ENCODE measurements around the gene LLCFC1.

LLCFC1 gene

GRCh38 chr7:142963993-142964392 is 24.7 kb downstream of the LLCFC1 start:
- no peak for TF ChIP-seq CREB5 (CRISPR knock-in tag; IDR thresholded peaks at IDR 0.05; ENCODE audit: low read depth)
- no peak for TF ChIP-seq ZNF70 (CRISPR knock-in tag; IDR thresholded peaks at IDR 0.05)
- no peak for TF ChIP-seq ZNF8 (CRISPR knock-in tag; IDR thresholded peaks at IDR 0.05)
- no peak for TF ChIP-seq ZNF565 (CRISPR knock-in tag; conservative IDR thresholded peaks at IDR 0.05; ENCODE audit: low read depth)
- TF ChIP-seq TCF4 (CRISPR knock-in tag; IDR thresholded peaks at IDR 0.05; ENCODE audit: borderline replicate concordance): no peak
- TF ChIP-seq ZFP3 (CRISPR knock-in tag; IDR thresholded peaks at IDR 0.05): no peak
- no peak for TF ChIP-seq CSRNP3 (CRISPR knock-in tag; IDR thresholded peaks at IDR 0.05)
- no peak for TF ChIP-seq RARB (CRISPR knock-in tag; IDR thresholded peaks at IDR 0.05)
- no peak for ATAC-seq

- no peak for TF ChIP-seq CSDC2 (CRISPR knock-in tag; IDR thresholded peaks at IDR 0.05)
- ATAC-seq: no peak
These were observed 25.4 kb downstream of the LLCFC1 start for GRCh38 chr7:142964502-142965246.

- TF ChIP-seq ZNF565 (CRISPR knock-in tag; conservative IDR thresholded peaks at IDR 0.05; ENCODE audit: low read depth): no peak
- no peak for TF ChIP-seq RARB (CRISPR knock-in tag; IDR thresholded peaks at IDR 0.05)
- TF ChIP-seq ZNF70 (CRISPR knock-in tag; IDR thresholded peaks at IDR 0.05): no peak
- no peak for TF ChIP-seq ESRRG (CRISPR knock-in tag; IDR thresholded peaks at IDR 0.05)
- no peak for TF ChIP-seq ARNTL (CRISPR knock-in tag; IDR thresholded peaks at IDR 0.05; ENCODE audit: borderline replicate concordance, low read depth)
- TF ChIP-seq GLIS3 (CRISPR knock-in tag; IDR thresholded peaks at IDR 0.05): no peak
- no peak for TF ChIP-seq PATZ1 (CRISPR knock-in tag; IDR thresholded peaks at IDR 0.05; ENCODE audit: borderline replicate concordance)
- TF ChIP-seq TCF4 (CRISPR knock-in tag; IDR thresholded peaks at IDR 0.05; ENCODE audit: borderline replicate concordance): no peak
- TF ChIP-seq ISL1 (CRISPR knock-in tag; IDR thresholded peaks at IDR 0.05): no peak
- ATAC-seq: no peak
These were observed 28.9 kb downstream of the LLCFC1 start for GRCh38 chr7:142968229-142968628.

GRCh38 chr7:142969183-142969582 is 29.9 kb downstream of the LLCFC1 start:
- TF ChIP-seq PPARA (CRISPR knock-in tag; IDR thresholded peaks at IDR 0.05; ENCODE audit: borderline replicate concordance): no peak
- TF ChIP-seq ZNF8 (CRISPR knock-in tag; IDR thresholded peaks at IDR 0.05): no peak
- TF ChIP-seq TOX (CRISPR knock-in tag; IDR thresholded peaks at IDR 0.05; ENCODE audit: borderline replicate concordance): no peak
- no peak for TF ChIP-seq SNAI2 (CRISPR knock-in tag; IDR thresholded peaks at IDR 0.05)
- TF ChIP-seq OSR1 (CRISPR knock-in tag; IDR thresholded peaks at IDR 0.05): no peak
- TF ChIP-seq PATZ1 (CRISPR knock-in tag; IDR thresholded peaks at IDR 0.05; ENCODE audit: borderline replicate concordance): no peak
- no peak for TF ChIP-seq ZFP3 (CRISPR knock-in tag; IDR thresholded peaks at IDR 0.05)
- no peak for TF ChIP-seq GLIS3 (CRISPR knock-in tag; IDR thresholded peaks at IDR 0.05)
- no peak for TF ChIP-seq ZNF565 (CRISPR knock-in tag; conservative IDR thresholded peaks at IDR 0.05; ENCODE audit: low read depth)
- TF ChIP-seq ZNF70 (CRISPR knock-in tag; IDR thresholded peaks at IDR 0.05): no peak
- TF ChIP-seq POU6F1 (CRISPR knock-in tag; IDR thresholded peaks at IDR 0.05; ENCODE audit: borderline replicate concordance, low read depth): no peak
- TF ChIP-seq TSHZ2 (CRISPR knock-in tag; IDR thresholded peaks at IDR 0.05): no peak
- TF ChIP-seq RARB (CRISPR knock-in tag; IDR thresholded peaks at IDR 0.05): no peak
- TF ChIP-seq ESRRG (CRISPR knock-in tag; IDR thresholded peaks at IDR 0.05): no peak
- TF ChIP-seq ISL1 (CRISPR knock-in tag; IDR thresholded peaks at IDR 0.05): no peak
- TF ChIP-seq BACH2 (CRISPR knock-in tag; IDR thresholded peaks at IDR 0.05; ENCODE audit: borderline replicate concordance): no peak
- no peak for ATAC-seq
